WTC11 (cell line): Measurements from ENCODE around the gene PKP4. TPM values are rescaled to one million over a fixed set of nuclear protein-coding genes. Genes with fewer than 3 reads are reported as not detected.

Source experiments
- ATAC-seq: fragments of 200-7000 bp; cut with Tn5 transposase; 2 replicates; pipeline ENCODE4 v1.10.0; 2021; ENCODE audit warnings: mild to moderate bottlenecking, moderate library complexity
- CTCF ChIA-PET: fragments of 300-600 bp; sonication (Branson Sonifier 250); formaldehyde crosslinking; loops from one replicate; lab custom pipeline; 2021; ENCODE audit warnings: antibody characterized with exemption; lab: Charles Lee
- POLR2A ChIA-PET: fragments of 350-600 bp; sonication (Branson Sonifier 250); formaldehyde crosslinking; loops from one replicate; lab custom pipeline; 2021; ENCODE audit warnings: antibody characterized with exemption; lab: Charles Lee
- DNase-seq: peaks from one replicate; pipeline ENCODE4 v3.0.0; 2021; ENCODE audit warnings: low spot score
- H3K27ac Mint-ChIP-seq: 2 replicates; pipeline ENCODE4 v1.8.0; 2021; ENCODE audit warnings: mixed read lengths
- H3K27me3 Mint-ChIP-seq: 2 replicates; pipeline ENCODE4 v1.8.0; 2021; ENCODE audit warnings: low read depth, mild to moderate bottlenecking, moderate library complexity, mixed read lengths
- H3K36me3 Mint-ChIP-seq: 2 replicates; pipeline ENCODE4 v1.8.0; 2021; ENCODE audit warnings: mixed read lengths
- H3K4me1 Mint-ChIP-seq: 2 replicates; pipeline ENCODE4 v1.8.0; 2022; ENCODE audit warnings: mixed read lengths
- H3K4me3 Mint-ChIP-seq: 2 replicates; pipeline ENCODE4 v1.8.0; 2021; ENCODE audit warnings: mild to moderate bottlenecking, moderate library complexity, mixed read lengths
- H3K9me3 Mint-ChIP-seq: 2 replicates; pipeline ENCODE4 v1.8.0; 2021; ENCODE audit warnings: mixed read lengths
- CREM ChIP-seq: sonication (generic); formaldehyde crosslinking; IDR thresholded peaks from 2 replicates; pipeline ENCODE4 v1.8.1; 2022; ENCODE audit warnings: mild to moderate bottlenecking, missing genetic modification reagents, moderate library complexity
- FOXP1 ChIP-seq: sonication (generic); formaldehyde crosslinking; IDR thresholded peaks from 2 replicates; pipeline ENCODE4 v1.8.0; 2022; ENCODE audit warnings: missing genetic modification reagents, mild to moderate bottlenecking, moderate library complexity, borderline replicate concordance
- IRF2 ChIP-seq: sonication (generic); formaldehyde crosslinking; IDR thresholded peaks from 2 replicates; pipeline ENCODE4 v1.8.0; 2022; ENCODE audit warnings: low read depth, missing genetic modification reagents, borderline replicate concordance
- KAT7 ChIP-seq: sonication (generic); formaldehyde crosslinking; IDR thresholded peaks from 2 replicates; pipeline ENCODE4 v1.8.1; 2023; ENCODE audit warnings: missing genetic modification reagents, mild to moderate bottlenecking, borderline replicate concordance
- NR1H2 ChIP-seq: sonication (generic); formaldehyde crosslinking; IDR thresholded peaks from 2 replicates; pipeline ENCODE4 v1.9.0; 2021; ENCODE audit warnings: mild to moderate bottlenecking, moderate library complexity, missing genetic modification reagents
- SMAD3 ChIP-seq: sonication (generic); formaldehyde crosslinking; IDR thresholded peaks from 2 replicates; pipeline ENCODE4 v1.8.0; 2022; ENCODE audit warnings: missing genetic modification reagents, mild to moderate bottlenecking, borderline replicate concordance
- TEAD4 ChIP-seq: sonication (generic); formaldehyde crosslinking; IDR thresholded peaks from 2 replicates; pipeline ENCODE4 v1.8.0; 2022; ENCODE audit warnings: mild to moderate bottlenecking, missing genetic modification reagents
- ZNF263 ChIP-seq: sonication (generic); formaldehyde crosslinking; IDR thresholded peaks from 2 replicates; pipeline ENCODE4 v1.8.1; 2022; ENCODE audit warnings: low read depth, mild to moderate bottlenecking, moderate library complexity, missing genetic modification reagents
- ZNF423 ChIP-seq: fragments of 250-450 bp; sonication (Bioruptor Pico); IDR thresholded peaks from 2 replicates; pipeline ENCODE4 v2.1.2; 2022; ENCODE audit warnings: mild to moderate bottlenecking, moderate library complexity
- total RNA-seq: library from RNA; stranded (reverse); gene quantifications from 3 replicates; pipeline ENCODE4 v1.2.3, GENCODE V29; 2021
- TF ChIP-seq, protein P1 (sequence below): sonication (generic); formaldehyde crosslinking; IDR thresholded peaks from 2 replicates; pipeline ENCODE4 v1.8.1; 2022; ENCODE audit warnings: low read depth, mild to moderate bottlenecking, moderate library complexity, missing genetic modification reagents, borderline replicate concordance
- TF ChIP-seq, protein P2 (sequence below): sonication (generic); formaldehyde crosslinking; IDR thresholded peaks from 2 replicates; pipeline ENCODE4 v1.8.0; 2022; ENCODE audit warnings: mild to moderate bottlenecking, missing genetic modification reagents
- TF ChIP-seq, protein P3 (sequence below): sonication (generic); formaldehyde crosslinking; IDR thresholded peaks from 2 replicates; pipeline ENCODE4 v1.8.1; 2022; ENCODE audit warnings: mild to moderate bottlenecking, missing genetic modification reagents, moderate library complexity, borderline replicate concordance
- TF ChIP-seq, protein P4 (sequence below): sonication (generic); formaldehyde crosslinking; conservative IDR thresholded peaks from 2 replicates; pipeline ENCODE4 v1.8.1; 2023; ENCODE audit warnings: mild to moderate bottlenecking, low read depth, missing genetic modification reagents, moderate library complexity
- TF ChIP-seq, protein P5 (sequence below): sonication (generic); formaldehyde crosslinking; IDR thresholded peaks from 2 replicates; pipeline ENCODE4 v1.8.0; 2022; ENCODE audit warnings: missing genetic modification reagents
- TF ChIP-seq, protein P6 (sequence below): fragments of 250-450 bp; sonication (Bioruptor Pico); conservative IDR thresholded peaks from 2 replicates; pipeline ENCODE4 v1.9.0; 2021; ENCODE audit warnings: mild to moderate bottlenecking
- TF ChIP-seq, protein P7 (sequence below): sonication (generic); formaldehyde crosslinking; IDR thresholded peaks from 2 replicates; pipeline ENCODE4 v1.8.0; 2023; ENCODE audit warnings: mild to moderate bottlenecking, missing genetic modification reagents
- TF ChIP-seq, protein P8 (sequence below): fragments of 200-600 bp; IDR thresholded peaks from 2 replicates; pipeline ENCODE4 v1.8.0; 2022; ENCODE audit warnings: antibody characterized with exemption

PKP4 gene
- total RNA-seq, 1 experiment from 2014 or later = 78.9 TPM

DNA sequence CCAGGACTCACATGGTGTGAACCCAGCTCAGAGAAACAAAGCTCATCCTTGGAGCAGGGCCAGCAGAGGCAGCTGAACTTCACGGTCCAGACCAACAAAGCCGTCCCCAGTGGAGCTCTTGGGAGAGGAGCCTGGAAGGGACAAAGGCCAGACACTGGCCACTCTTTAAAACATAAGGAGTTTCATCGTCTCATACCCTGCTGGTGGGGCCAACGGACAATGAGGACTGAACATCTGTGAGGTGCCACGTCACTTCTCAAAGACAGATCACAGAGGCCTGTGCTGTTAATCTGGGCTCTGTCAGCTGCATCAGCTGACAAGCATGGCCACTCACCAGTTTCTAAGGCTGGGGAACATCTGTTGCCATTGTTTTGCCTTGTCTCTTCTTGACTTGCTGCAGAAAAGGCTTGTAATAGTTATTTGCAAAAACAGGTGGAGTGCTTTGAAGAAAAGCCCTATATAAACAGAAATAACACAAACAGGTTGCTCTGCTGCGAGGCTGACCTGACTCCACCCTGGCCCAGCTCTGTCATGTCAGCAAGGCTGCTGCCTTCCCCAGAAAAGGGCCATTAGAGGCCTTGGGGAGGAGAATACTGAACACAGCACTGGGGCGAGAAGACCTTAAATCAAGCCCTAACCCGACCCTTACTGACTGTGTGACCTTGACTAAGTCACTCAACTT is 270.3 kb downstream of the PKP4 start (continued):
- TF ChIP-seq, protein P1, sequence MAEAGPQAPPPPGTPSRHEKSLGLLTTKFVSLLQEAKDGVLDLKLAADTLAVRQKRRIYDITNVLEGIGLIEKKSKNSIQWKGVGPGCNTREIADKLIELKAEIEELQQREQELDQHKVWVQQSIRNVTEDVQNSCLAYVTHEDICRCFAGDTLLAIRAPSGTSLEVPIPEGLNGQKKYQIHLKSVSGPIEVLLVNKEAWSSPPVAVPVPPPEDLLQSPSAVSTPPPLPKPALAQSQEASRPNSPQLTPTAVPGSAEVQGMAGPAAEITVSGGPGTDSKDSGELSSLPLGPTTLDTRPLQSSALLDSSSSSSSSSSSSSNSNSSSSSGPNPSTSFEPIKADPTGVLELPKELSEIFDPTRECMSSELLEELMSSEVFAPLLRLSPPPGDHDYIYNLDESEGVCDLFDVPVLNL (CRISPR knock-in tag) = no peak
- TF ChIP-seq, protein P2, sequence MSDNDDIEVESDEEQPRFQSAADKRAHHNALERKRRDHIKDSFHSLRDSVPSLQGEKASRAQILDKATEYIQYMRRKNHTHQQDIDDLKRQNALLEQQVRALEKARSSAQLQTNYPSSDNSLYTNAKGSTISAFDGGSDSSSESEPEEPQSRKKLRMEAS (CRISPR knock-in tag) = no peak
- TF ChIP-seq CREM (CRISPR knock-in tag) = no peak
- TF ChIP-seq, protein P3, sequence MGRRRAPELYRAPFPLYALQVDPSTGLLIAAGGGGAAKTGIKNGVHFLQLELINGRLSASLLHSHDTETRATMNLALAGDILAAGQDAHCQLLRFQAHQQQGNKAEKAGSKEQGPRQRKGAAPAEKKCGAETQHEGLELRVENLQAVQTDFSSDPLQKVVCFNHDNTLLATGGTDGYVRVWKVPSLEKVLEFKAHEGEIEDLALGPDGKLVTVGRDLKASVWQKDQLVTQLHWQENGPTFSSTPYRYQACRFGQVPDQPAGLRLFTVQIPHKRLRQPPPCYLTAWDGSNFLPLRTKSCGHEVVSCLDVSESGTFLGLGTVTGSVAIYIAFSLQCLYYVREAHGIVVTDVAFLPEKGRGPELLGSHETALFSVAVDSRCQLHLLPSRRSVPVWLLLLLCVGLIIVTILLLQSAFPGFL (CRISPR knock-in tag) = no peak
- TF ChIP-seq, protein P4, sequence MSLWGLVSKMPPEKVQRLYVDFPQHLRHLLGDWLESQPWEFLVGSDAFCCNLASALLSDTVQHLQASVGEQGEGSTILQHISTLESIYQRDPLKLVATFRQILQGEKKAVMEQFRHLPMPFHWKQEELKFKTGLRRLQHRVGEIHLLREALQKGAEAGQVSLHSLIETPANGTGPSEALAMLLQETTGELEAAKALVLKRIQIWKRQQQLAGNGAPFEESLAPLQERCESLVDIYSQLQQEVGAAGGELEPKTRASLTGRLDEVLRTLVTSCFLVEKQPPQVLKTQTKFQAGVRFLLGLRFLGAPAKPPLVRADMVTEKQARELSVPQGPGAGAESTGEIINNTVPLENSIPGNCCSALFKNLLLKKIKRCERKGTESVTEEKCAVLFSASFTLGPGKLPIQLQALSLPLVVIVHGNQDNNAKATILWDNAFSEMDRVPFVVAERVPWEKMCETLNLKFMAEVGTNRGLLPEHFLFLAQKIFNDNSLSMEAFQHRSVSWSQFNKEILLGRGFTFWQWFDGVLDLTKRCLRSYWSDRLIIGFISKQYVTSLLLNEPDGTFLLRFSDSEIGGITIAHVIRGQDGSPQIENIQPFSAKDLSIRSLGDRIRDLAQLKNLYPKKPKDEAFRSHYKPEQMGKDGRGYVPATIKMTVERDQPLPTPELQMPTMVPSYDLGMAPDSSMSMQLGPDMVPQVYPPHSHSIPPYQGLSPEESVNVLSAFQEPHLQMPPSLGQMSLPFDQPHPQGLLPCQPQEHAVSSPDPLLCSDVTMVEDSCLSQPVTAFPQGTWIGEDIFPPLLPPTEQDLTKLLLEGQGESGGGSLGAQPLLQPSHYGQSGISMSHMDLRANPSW (CRISPR knock-in tag) = no peak
- no peak for TF ChIP-seq TEAD4 (CRISPR knock-in tag)
- TF ChIP-seq, protein P5, sequence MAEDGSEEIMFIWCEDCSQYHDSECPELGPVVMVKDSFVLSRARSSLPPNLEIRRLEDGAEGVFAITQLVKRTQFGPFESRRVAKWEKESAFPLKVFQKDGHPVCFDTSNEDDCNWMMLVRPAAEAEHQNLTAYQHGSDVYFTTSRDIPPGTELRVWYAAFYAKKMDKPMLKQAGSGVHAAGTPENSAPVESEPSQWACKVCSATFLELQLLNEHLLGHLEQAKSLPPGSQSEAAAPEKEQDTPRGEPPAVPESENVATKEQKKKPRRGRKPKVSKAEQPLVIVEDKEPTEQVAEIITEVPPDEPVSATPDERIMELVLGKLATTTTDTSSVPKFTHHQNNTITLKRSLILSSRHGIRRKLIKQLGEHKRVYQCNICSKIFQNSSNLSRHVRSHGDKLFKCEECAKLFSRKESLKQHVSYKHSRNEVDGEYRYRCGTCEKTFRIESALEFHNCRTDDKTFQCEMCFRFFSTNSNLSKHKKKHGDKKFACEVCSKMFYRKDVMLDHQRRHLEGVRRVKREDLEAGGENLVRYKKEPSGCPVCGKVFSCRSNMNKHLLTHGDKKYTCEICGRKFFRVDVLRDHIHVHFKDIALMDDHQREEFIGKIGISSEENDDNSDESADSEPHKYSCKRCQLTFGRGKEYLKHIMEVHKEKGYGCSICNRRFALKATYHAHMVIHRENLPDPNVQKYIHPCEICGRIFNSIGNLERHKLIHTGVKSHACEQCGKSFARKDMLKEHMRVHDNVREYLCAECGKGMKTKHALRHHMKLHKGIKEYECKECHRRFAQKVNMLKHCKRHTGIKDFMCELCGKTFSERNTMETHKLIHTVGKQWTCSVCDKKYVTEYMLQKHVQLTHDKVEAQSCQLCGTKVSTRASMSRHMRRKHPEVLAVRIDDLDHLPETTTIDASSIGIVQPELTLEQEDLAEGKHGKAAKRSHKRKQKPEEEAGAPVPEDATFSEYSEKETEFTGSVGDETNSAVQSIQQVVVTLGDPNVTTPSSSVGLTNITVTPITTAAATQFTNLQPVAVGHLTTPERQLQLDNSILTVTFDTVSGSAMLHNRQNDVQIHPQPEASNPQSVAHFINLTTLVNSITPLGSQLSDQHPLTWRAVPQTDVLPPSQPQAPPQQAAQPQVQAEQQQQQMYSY (CRISPR knock-in tag) = no peak
- no peak for TF ChIP-seq ZNF423 (CRISPR knock-in tag)
- TF ChIP-seq, protein P6, sequence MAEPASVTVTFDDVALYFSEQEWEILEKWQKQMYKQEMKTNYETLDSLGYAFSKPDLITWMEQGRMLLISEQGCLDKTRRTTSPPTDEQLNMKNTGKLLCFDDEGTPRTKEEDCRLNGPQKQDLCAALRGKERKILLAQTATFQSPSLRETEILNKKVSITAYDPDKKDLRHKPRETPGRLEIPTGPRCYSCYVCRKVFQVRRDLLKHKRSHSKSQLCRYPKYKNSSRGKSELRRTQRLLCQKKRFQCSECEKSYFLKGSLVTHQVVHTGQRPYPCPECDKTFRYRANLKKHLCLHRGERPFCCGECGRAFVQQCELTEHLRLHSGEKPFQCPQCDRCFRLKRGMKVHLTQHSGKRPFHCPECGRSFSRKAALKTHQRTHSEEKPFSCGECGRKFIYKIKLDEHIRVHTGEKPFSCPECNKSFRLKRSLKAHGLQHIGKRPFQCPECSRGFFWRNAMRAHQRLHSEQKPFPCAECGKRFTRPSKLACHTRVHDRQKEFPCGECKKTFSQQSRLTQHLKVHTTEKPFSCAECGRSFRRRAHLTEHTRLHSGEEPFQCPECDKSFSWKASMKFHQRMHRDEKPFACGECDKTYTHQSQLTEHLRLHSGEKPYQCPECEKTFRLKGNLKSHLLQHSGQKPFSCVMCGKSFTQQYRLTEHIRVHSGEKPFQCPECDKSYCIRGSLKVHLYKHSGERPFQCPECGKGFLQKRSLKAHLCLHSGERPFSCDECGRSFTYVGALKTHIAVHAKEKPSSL (CRISPR knock-in tag) = no peak
- TF ChIP-seq FOXP1 = no peak

DNA sequence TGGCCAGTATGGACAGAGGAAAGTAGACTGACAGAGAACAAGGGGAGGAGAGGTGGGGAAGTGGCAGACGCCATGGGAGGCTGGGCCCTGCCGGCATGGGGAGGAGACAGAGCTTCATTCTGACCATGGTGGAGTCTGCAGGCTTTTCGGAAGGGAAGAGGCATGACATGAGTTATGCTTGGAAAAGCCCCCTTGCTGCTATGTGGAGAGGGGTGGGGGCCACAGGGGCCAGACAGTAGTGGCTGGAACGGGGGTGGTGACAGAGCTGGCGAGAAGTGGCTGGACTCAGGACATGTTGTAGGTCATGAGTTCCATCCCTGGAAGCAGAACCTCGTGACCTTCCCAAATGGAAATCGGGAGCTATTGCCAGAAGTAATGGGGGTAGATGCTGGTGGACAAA is 271.7 kb downstream of the PKP4 start:
- Mint-ChIP-seq H3K4me3 (no peak overlapping the region), H3K36me3 (no peaks in the 10 kb centered on the region), H3K27me3 (no peaks in the 10 kb centered on the region), H3K4me1 (peaks cover 23% of the 10 kb centered on the region), H3K27ac (no peak overlapping the region), H3K9me3 (no peaks in the 10 kb centered on the region)
- ATAC-seq (no peak), DNase-seq (no peak)
- POLR2A ChIA-PET = no interaction called here
- CTCF ChIA-PET = interaction anchor here (1.0 to 8.8 kb wide), 4 partner anchors 15 to 694 kb away, joined by 3 to 132 read pairs (median 4); no protein-coding TSS in a partner anchor
- TF ChIP-seq SMAD3 (CRISPR knock-in tag) (no peak), IRF2 (CRISPR knock-in tag) (no peak), NR1H2 (CRISPR knock-in tag) (no peak), ZNF263 (CRISPR knock-in tag) (no peak), KAT7 (CRISPR knock-in tag) (no peak)
- TF ChIP-seq, protein P7, sequence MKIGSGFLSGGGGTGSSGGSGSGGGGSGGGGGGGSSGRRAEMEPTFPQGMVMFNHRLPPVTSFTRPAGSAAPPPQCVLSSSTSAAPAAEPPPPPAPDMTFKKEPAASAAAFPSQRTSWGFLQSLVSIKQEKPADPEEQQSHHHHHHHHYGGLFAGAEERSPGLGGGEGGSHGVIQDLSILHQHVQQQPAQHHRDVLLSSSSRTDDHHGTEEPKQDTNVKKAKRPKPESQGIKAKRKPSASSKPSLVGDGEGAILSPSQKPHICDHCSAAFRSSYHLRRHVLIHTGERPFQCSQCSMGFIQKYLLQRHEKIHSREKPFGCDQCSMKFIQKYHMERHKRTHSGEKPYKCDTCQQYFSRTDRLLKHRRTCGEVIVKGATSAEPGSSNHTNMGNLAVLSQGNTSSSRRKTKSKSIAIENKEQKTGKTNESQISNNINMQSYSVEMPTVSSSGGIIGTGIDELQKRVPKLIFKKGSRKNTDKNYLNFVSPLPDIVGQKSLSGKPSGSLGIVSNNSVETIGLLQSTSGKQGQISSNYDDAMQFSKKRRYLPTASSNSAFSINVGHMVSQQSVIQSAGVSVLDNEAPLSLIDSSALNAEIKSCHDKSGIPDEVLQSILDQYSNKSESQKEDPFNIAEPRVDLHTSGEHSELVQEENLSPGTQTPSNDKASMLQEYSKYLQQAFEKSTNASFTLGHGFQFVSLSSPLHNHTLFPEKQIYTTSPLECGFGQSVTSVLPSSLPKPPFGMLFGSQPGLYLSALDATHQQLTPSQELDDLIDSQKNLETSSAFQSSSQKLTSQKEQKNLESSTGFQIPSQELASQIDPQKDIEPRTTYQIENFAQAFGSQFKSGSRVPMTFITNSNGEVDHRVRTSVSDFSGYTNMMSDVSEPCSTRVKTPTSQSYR (CRISPR knock-in tag) = no peak
- TF ChIP-seq, protein P8, sequence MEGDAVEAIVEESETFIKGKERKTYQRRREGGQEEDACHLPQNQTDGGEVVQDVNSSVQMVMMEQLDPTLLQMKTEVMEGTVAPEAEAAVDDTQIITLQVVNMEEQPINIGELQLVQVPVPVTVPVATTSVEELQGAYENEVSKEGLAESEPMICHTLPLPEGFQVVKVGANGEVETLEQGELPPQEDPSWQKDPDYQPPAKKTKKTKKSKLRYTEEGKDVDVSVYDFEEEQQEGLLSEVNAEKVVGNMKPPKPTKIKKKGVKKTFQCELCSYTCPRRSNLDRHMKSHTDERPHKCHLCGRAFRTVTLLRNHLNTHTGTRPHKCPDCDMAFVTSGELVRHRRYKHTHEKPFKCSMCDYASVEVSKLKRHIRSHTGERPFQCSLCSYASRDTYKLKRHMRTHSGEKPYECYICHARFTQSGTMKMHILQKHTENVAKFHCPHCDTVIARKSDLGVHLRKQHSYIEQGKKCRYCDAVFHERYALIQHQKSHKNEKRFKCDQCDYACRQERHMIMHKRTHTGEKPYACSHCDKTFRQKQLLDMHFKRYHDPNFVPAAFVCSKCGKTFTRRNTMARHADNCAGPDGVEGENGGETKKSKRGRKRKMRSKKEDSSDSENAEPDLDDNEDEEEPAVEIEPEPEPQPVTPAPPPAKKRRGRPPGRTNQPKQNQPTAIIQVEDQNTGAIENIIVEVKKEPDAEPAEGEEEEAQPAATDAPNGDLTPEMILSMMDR = no peak
